PC-3 (cell line): ENCODE results near the gene SLC25A29. TPM values are rescaled to one million over a fixed set of nuclear protein-coding genes. Genes with fewer than 3 reads are reported as not detected.

Experiments used
- ATAC-seq: fragments of 200-7000 bp; cut with Tn5 transposase; 2 replicates; pipeline ENCODE4 v1.9.1; 2020; ENCODE audit warnings: mild to moderate bottlenecking, moderate library complexity
- BruUV-seq: library from RNA; stranded (reverse); fragments of 400-500 nt; replicated peaks from 2 replicates; lab custom pipeline; 2021; lab: Mats Ljungman, UMichigan
- CTCF ChIA-PET: fragments of 300-600 bp; sonication (Branson Sonifier 250); formaldehyde crosslinking; loops from one replicate; lab custom pipeline; 2022; ENCODE audit warnings: antibody characterized with exemption; lab: Charles Lee
- POLR2A ChIA-PET: fragments of 300-600 bp; sonication (Branson Sonifier 250); formaldehyde crosslinking; loops from one replicate; lab custom pipeline; 2022; ENCODE audit warnings: antibody characterized with exemption; ENCODE audit not compliant: unreplicated experiment; lab: Charles Lee
- DNase-seq: peaks from one replicate; pipeline ENCODE4 v3.0.0-alpha.2; 2015
- H2AFZ ChIP-seq: fragments of 300-600 bp; sonication (generic); 2 replicates; pipeline ENCODE4 v1.6.0; 2016; ENCODE audit warnings: antibody characterized with exemption, low read length
- H3F3A ChIP-seq: fragments of 300-600 bp; sonication (generic); one replicate; pipeline ENCODE4 v1.6.0; 2017; ENCODE audit warnings: antibody characterized with exemption, low read length, control low read depth, mild to moderate bottlenecking; ENCODE audit not compliant: unreplicated experiment
- H3K27ac ChIP-seq: fragments of 300-600 bp; sonication (generic); 2 replicates; pipeline ENCODE4 v1.5.1; 2016; ENCODE audit warnings: mild to moderate bottlenecking, low read length
- H3K27me3 ChIP-seq: fragments of 300-600 bp; sonication (generic); 2 replicates; pipeline ENCODE4 v1.6.1; 2016; ENCODE audit warnings: low read length, mixed read lengths
- H3K36me3 ChIP-seq: fragments of 300-600 bp; sonication (generic); 2 replicates; pipeline ENCODE4 v1.6.1; 2016; ENCODE audit warnings: low read depth, mixed run types, low read length, mixed read lengths
- H3K4me1 ChIP-seq: fragments of 300-600 bp; sonication (generic); 2 replicates; pipeline ENCODE4 v1.5.1; 2016; ENCODE audit warnings: low read length; ENCODE audit not compliant: insufficient read depth
- H3K4me2 ChIP-seq: fragments of 300-600 bp; sonication (generic); 2 replicates; pipeline ENCODE4 v1.6.0; 2016; ENCODE audit warnings: low read length
- H3K4me3 ChIP-seq: fragments of 300-600 bp; sonication (generic); 2 replicates; pipeline ENCODE4 v1.5.1; 2016; ENCODE audit warnings: mild to moderate bottlenecking, low read length, mixed read lengths
- H3K79me2 ChIP-seq: fragments of 300-600 bp; sonication (generic); 2 replicates; pipeline ENCODE4 v1.6.1; 2017; ENCODE audit warnings: low read length, mixed read lengths
- H3K9ac ChIP-seq: fragments of 300-600 bp; sonication (generic); 2 replicates; pipeline ENCODE4 v1.6.0; 2016; ENCODE audit warnings: mild to moderate bottlenecking, low read length
- H3K9me2 ChIP-seq: fragments of 300-600 bp; sonication (generic); replicated peaks from 2 replicates; pipeline ENCODE4 v1.6.1; 2016; ENCODE audit warnings: mixed run types, low read length, mixed read lengths
- H3K9me3 ChIP-seq: fragments of 300-600 bp; sonication (generic); 2 replicates; pipeline ENCODE4 v1.6.1; 2016; ENCODE audit warnings: low read length, mixed read lengths
- H4K20me1 ChIP-seq: fragments of 300-600 bp; sonication (generic); 2 replicates; pipeline ENCODE4 v1.6.1; 2016; ENCODE audit warnings: low read length, mixed read lengths
- EZH2 ChIP-seq: fragments of 300-600 bp; sonication (generic); IDR thresholded peaks from one replicate; pipeline ENCODE4 v1.6.1; 2017; ENCODE audit warnings: antibody characterized with exemption, mild to moderate bottlenecking, low read length; ENCODE audit not compliant: unreplicated experiment
- EZH2phosphoT487 ChIP-seq: fragments of 300-600 bp; sonication (generic); IDR thresholded peaks from 2 replicates; pipeline ENCODE4 v1.6.1; 2018; ENCODE audit warnings: mild to moderate bottlenecking, antibody characterized with exemption, low read length, borderline replicate concordance
- intact Hi-C: fragments of 100-400 bp; cut with micrococcal nuclease; formaldehyde crosslinking; loops from 2 replicates; pipeline ENCODE4 v1.9.0; 2023
- total RNA-seq: library from RNA; depleted of rRNA; stranded (reverse); fragments of >200 nt; gene quantifications from 2 replicates; pipeline ENCODE4 v1.2.3, GENCODE V29; 2014
- TF ChIP-seq, protein P1 (sequence below): fragments of 300-600 bp; sonication (generic); conservative IDR thresholded peaks from 2 replicates; pipeline ENCODE4 v1.5.1; 2017; ENCODE audit warnings: antibody characterized with exemption, low read depth, mild to moderate bottlenecking, low read length

The SLC25A29 gene
- total RNA-seq, 1 experiment from 2014 or later: 53.9 TPM

DNA sequence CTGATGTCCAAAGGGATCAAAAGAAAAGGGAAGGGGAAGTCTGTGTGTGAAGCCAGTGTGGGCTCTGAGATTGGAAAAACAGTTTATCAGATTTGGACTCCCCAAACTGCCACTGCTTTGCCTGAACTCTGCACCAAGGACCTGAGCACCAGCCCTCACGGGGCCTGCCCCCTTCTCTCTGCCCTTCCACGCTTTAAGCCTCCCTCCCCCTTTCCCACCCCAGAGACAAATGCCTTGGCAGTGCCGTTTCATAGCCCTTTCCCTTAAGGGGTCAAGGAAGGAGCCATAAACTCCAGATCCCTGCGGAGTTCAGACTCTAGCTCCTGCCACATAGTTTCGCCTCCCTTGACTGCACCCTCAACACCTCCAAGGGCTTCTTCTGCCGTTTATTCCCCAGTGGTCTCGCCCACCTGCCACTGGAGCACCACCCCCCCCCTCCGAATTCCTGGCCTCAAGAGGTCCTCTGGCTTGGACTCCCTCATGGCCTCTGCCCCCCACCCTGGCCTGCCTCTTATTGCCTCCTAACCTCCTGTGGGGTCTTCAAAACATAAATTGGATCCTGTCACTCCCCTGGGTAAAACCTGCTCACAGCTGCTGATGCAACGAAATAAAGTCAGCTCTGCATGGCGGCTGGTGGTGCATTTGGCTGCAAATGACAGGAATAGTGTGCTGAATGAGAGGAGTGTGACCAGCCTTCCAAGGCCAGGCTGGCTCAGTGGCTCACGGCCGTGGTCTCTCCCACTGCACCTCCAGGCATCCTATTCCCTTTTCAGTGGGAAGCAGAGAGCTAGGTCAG, 18.8 kb downstream of the SLC25A29 start:
- H3K9ac ChIP-seq: no peak overlapping the region
- H3K79me2 ChIP-seq: no peaks in the 10 kb centered on the region
- ATAC-seq (no peak), DNase-seq (no peak)
- H3K36me3 ChIP-seq: no peaks in the 10 kb centered on the region
- H3K9me3 ChIP-seq: no peaks in the 10 kb centered on the region
- H3K9me2 ChIP-seq: no peaks in the 10 kb centered on the region
- no peak overlapping the region for H3K27ac ChIP-seq
- H4K20me1 ChIP-seq: no peaks in the 10 kb centered on the region
- POLR2A ChIA-PET: no interaction called here
- intact Hi-C loops: no loop called here
- no TSS peak for BruUV-seq
- 0 out of 2 replicates have a peak, but pooled peaks cover 3% of the 10 kb centered on the region for H3K4me1 ChIP-seq
- no peak overlapping the region for H3K4me2 ChIP-seq
- H2AFZ ChIP-seq: no peak overlapping the region
- TF ChIP-seq, protein P1, sequence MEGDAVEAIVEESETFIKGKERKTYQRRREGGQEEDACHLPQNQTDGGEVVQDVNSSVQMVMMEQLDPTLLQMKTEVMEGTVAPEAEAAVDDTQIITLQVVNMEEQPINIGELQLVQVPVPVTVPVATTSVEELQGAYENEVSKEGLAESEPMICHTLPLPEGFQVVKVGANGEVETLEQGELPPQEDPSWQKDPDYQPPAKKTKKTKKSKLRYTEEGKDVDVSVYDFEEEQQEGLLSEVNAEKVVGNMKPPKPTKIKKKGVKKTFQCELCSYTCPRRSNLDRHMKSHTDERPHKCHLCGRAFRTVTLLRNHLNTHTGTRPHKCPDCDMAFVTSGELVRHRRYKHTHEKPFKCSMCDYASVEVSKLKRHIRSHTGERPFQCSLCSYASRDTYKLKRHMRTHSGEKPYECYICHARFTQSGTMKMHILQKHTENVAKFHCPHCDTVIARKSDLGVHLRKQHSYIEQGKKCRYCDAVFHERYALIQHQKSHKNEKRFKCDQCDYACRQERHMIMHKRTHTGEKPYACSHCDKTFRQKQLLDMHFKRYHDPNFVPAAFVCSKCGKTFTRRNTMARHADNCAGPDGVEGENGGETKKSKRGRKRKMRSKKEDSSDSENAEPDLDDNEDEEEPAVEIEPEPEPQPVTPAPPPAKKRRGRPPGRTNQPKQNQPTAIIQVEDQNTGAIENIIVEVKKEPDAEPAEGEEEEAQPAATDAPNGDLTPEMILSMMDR: no peak
- TF ChIP-seq EZH2: no peak
- TF ChIP-seq EZH2phosphoT487: no peak
- H3K27me3 ChIP-seq: no peaks in the 10 kb centered on the region
- CTCF ChIA-PET: no interaction called here
- peaks cover under 1% of the 10 kb centered on the region for H3F3A ChIP-seq
- H3K4me3 ChIP-seq: no peak overlapping the region

DNA sequence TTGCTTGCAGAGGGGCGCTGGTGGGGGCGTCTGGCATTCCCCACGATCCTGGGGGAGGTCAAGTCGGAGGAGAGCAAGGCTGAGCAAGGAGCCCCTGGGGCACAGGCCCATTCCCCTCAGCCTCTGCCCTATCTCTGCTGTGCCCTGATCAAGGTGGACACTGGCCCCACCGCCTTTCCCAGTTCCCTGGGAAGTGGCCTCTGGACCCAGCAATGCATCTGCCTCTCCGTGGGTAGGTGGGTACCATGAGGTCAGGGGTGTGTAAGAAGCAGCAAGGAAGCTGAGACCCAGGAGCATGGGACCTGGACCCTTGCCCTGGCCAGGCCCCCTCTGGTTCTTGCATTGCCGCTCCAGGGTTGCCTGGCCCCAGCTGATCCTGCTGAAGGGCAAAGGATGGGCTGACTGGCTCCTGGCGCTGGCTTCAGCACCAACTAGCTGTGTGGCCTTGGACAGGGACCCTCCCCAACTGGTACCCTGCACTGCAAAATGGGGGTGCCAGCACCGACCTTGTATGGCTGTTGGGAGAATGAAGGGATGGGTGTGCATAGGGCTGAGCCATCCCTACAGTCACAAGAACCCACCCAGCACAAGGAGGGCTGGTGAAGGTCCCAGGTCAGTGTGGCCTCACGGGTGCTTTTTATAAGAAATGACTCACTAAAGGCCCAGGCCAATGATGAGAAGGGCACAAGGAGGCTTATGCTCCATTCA, 19.6 kb downstream of the SLC25A29 start:
- H3K9ac ChIP-seq: no peak overlapping the region
- no TSS peak for BruUV-seq

More for the DNA sequence above, 19.6 kb downstream of the SLC25A29 start:
- Histone ChIP-seq H3F3A (peaks cover 4% of the 10 kb centered on the region), H3K27ac (no peak overlapping the region), H3K4me3 (no peak overlapping the region), H3K4me2 (no peak overlapping the region), H3K36me3 (no peaks in the 10 kb centered on the region), H3K9me3 (no peaks in the 10 kb centered on the region), H2AFZ (no peak overlapping the region), H4K20me1 (no peaks in the 10 kb centered on the region), H3K9me2 (no peaks in the 10 kb centered on the region), H3K4me1 (0 out of 2 replicates have a peak, but pooled peaks cover 3% of the 10 kb centered on the region), H3K27me3 (no peaks in the 10 kb centered on the region), H3K79me2 (peaks cover 4% of the 10 kb centered on the region; the same call in 1 of the 2 replicates)
- peak; percentile 12; the same call in 1 of the 2 replicates for ATAC-seq
- POLR2A ChIA-PET: no interaction called here
- CTCF ChIA-PET: no interaction called here
- intact Hi-C loops: no loop called here
- TF ChIP-seq EZH2phosphoT487: no peak
- TF ChIP-seq EZH2: no peak
- TF ChIP-seq, protein P1: no peak
- DNase-seq: no peak
